Fibroblast of lung (primary cell): ENCODE measurements around the gene PIM2. TPM values are rescaled to one million over a fixed set of nuclear protein-coding genes. Genes with fewer than 3 reads are reported as not detected.

Experiments
- DNase-seq, 2 donors: peaks; one replicate each; pipeline versions ENCODE4 v3.0.0 to v3.0.0-alpha.2; 2010; ENCODE audit warnings: low read depth in 2 of 2
- H2AFZ ChIP-seq: 2 replicates; pipeline ENCODE4 v1.5.1; 2012; ENCODE audit warnings: low read length, control low read depth, inconsistent platforms
- H3K27ac ChIP-seq: 2 replicates; pipeline ENCODE4 v1.5.1; 2011; ENCODE audit warnings: low read length, control low read depth; ENCODE audit not compliant: insufficient read depth
- H3K27me3 ChIP-seq: 2 replicates; pipeline ENCODE4 v1.5.1; 2011; ENCODE audit warnings: mild to moderate bottlenecking, low read length; ENCODE audit not compliant: control insufficient read depth, insufficient read depth
- H3K36me3 ChIP-seq: 2 replicates; pipeline ENCODE4 v1.5.1; 2011; ENCODE audit warnings: low read length; ENCODE audit not compliant: control insufficient read depth, insufficient read depth
- H3K4me1 ChIP-seq: 2 replicates; pipeline ENCODE4 v1.5.1; 2011; ENCODE audit warnings: low read length; ENCODE audit not compliant: control insufficient read depth, insufficient read depth; ENCODE audit errors: extremely low read depth
- H3K4me2 ChIP-seq: 2 replicates; pipeline ENCODE4 v1.5.1; 2011; ENCODE audit warnings: low read length, control low read depth; ENCODE audit not compliant: insufficient read depth; ENCODE audit errors: extremely low read depth
- H3K4me3 ChIP-seq, 4 experiments: fragments of 200-600 bp in 1 of 4; sonication (generic) in 1 of 4; replicated peaks in 1 of 4; 2 replicates each; pipeline ENCODE4 v1.5.1; 2011 to 2016; ENCODE audit warnings: low read length in 4 of 4, low read depth in 3 of 4, mild to moderate bottlenecking in 3 of 4, control low read depth in 2 of 4, inconsistent platforms in 1 of 4, mixed read lengths in 1 of 4; ENCODE audit not compliant: insufficient read depth in 1 of 4; ENCODE audit errors: control extremely low read depth in 1 of 4
- H3K79me2 ChIP-seq: 2 replicates; pipeline ENCODE4 v1.5.1; 2012; ENCODE audit warnings: mild to moderate bottlenecking, low read length, inconsistent platforms; ENCODE audit not compliant: control insufficient read depth, insufficient read depth
- H3K9ac ChIP-seq: 2 replicates; pipeline ENCODE4 v1.5.1; 2011; ENCODE audit warnings: mild to moderate bottlenecking, low read length, control low read depth; ENCODE audit not compliant: insufficient read depth
- H3K9me3 ChIP-seq: 2 replicates; pipeline ENCODE4 v1.5.1; 2012; ENCODE audit warnings: low read depth, low read length; ENCODE audit not compliant: control insufficient read depth, insufficient read depth
- H4K20me1 ChIP-seq: 2 replicates; pipeline ENCODE4 v1.5.1; 2011; ENCODE audit warnings: low read length; ENCODE audit not compliant: control insufficient read depth, insufficient read depth; ENCODE audit errors: extremely low read depth
- EZH2 ChIP-seq: IDR thresholded peaks from 2 replicates; pipeline ENCODE4 v1.5.1; 2012; ENCODE audit warnings: low read length, control low read depth, mild to moderate bottlenecking; ENCODE audit errors: missing control alignments
- polyA plus RNA-seq, 2 donors: library from polyadenylated mRNA; depleted of rRNA in 1 of 2; stranded (reverse) in 1 of 2; unstranded in 1 of 2; fragments of >200 nt; gene quantifications; 2 replicates each; pipeline ENCODE4 v1.2.1, GENCODE V29; 2011 to 2012; ENCODE audit warnings: missing spikeins in 1 of 2
- total RNA-seq: library from RNA; depleted of rRNA; stranded (reverse); fragments of >200 nt; gene quantifications from 2 replicates; pipeline ENCODE4 v1.2.1, GENCODE V29; 2014
- TF ChIP-seq, protein P1 (sequence below), 2 donors: IDR thresholded peaks in 1 of 2; conservative IDR thresholded peaks in 1 of 2; 1 replicate in 1 of 2; 2 replicates in 1 of 2; pipeline ENCODE4 v1.5.1; 2011 to 2012; ENCODE audit warnings: low read length in 2 of 2, control low read depth in 1 of 2, inconsistent platforms in 1 of 2, low read depth in 1 of 2, mild to moderate bottlenecking in 1 of 2

PIM2 gene
- total and polyA plus RNA-seq, 2 donors (not counting 1 experiment from before 2014, with no cell fraction given) = 3.1 to 3.7 TPM

DNA sequence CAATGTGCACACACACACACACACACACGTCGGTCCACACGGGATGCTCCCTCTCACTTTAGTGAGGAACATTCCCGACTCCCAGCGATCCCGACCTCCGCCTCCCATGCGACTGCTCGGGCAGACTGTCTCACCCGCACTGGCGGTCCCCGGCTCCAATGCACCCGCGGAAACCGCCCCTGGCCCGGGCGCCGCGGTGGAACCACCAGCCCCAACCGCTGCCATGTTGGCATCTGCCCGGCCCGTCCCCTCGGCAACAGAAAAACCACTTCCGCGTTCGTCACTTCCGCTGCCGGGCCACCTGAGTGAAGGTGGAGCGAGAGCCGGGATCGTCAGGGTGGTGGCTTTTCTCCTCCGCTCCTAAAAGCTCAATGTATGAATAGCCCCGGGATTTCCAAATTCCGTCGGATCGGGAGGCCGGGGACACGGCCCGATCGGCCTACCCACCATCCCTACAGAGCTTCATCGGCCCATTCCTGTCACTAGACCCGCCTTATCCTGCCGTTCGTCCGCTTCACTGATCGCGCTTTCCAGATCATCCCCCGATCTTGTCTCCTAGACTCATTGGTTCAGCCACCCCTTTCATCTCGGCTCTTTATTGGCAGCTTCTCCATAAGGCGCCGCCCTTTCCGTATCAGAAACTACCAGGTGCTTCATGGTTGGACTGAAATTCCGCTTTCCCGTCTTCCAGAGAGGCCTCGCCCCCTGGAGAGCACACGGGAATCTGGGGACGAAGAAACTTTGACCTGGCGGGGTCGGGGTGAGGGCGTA, 7.2 kb downstream of the PIM2 start, which contains the start of gene SLC35A2:
SLC35A2 (minus strand) TSS at position 235 of the 771 bp plus-strand sequence; CDS start at position 225, 10 bp downstream.
- Histone ChIP-seq H2AFZ (peak within 1 kb of the TSS; percentile 27), H3K79me2 (peaks cover 22% of the 10 kb centered on the region), H3K4me3 (peak within 1 kb of the TSS; percentile 76 to 92 (median 80)), H3K36me3 (no peaks in the 10 kb centered on the region), H3K4me2 (peak within 1 kb of the TSS; percentile 69), H3K9me3 (no peaks in the 10 kb centered on the region), H3K4me1 (no peaks in the 10 kb centered on the region), H3K9ac (peak within 1 kb of the TSS; percentile 84), H3K27me3 (no peaks in the 10 kb centered on the region), H4K20me1 (no peaks in the 10 kb centered on the region), H3K27ac (peak within 1 kb of the TSS; percentile 93)
- TF ChIP-seq, protein P1, sequence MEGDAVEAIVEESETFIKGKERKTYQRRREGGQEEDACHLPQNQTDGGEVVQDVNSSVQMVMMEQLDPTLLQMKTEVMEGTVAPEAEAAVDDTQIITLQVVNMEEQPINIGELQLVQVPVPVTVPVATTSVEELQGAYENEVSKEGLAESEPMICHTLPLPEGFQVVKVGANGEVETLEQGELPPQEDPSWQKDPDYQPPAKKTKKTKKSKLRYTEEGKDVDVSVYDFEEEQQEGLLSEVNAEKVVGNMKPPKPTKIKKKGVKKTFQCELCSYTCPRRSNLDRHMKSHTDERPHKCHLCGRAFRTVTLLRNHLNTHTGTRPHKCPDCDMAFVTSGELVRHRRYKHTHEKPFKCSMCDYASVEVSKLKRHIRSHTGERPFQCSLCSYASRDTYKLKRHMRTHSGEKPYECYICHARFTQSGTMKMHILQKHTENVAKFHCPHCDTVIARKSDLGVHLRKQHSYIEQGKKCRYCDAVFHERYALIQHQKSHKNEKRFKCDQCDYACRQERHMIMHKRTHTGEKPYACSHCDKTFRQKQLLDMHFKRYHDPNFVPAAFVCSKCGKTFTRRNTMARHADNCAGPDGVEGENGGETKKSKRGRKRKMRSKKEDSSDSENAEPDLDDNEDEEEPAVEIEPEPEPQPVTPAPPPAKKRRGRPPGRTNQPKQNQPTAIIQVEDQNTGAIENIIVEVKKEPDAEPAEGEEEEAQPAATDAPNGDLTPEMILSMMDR (conservative IDR thresholded peaks at IDR 0.05 in 1 of 2, IDR thresholded peaks at IDR 0.05 in 1 of 2; ENCODE audit: low read depth in 1 of 2, low read length in 2 of 2) = no peak
- no peak for TF ChIP-seq EZH2
- DNase-seq = peak; percentile 63 to 77

DNA sequence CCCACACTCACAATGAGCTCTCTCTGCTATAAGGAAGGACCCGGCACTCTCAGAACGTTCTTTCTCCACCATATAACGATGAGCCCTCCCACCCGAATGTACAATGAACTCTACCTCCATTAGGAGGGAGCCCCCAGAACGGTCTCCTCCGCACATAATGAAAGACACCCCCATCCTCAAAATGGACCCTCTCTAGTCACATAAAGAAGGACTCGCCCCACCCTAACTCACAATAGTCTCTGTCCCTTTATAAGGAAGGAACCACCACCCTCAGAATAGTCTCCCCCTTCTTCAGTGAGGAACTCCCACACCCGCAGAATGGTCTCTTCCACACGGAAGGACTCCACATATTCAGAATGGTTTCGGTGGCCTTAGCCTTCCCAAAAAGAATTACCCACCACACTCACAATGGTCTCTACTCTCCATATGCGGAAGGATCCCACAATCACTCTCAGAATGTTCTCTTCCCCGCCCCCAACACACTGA, 7.9 kb downstream of the PIM2 start:
- Histone ChIP-seq H3K27ac (peak overlapping the region; percentile 93), H3K9ac (peak overlapping the region; percentile 84), H3K27me3 (no peaks in the 10 kb centered on the region), H2AFZ (peak overlapping the region; percentile 10), H3K4me2 (peak overlapping the region; percentile 69), H4K20me1 (no peaks in the 10 kb centered on the region), H3K36me3 (no peaks in the 10 kb centered on the region), H3K4me3 (peak overlapping the region; percentile 76 to 92 (median 80)), H3K79me2 (peaks cover 22% of the 10 kb centered on the region), H3K9me3 (no peaks in the 10 kb centered on the region), H3K4me1 (no peaks in the 10 kb centered on the region)
- peak in 1 of 2 donors; percentile 50 for DNase-seq
- TF ChIP-seq, protein P1 (conservative IDR thresholded peaks at IDR 0.05 in 1 of 2, IDR thresholded peaks at IDR 0.05 in 1 of 2; ENCODE audit: low read depth in 1 of 2, low read length in 2 of 2) = no peak
- no peak for TF ChIP-seq EZH2

DNA sequence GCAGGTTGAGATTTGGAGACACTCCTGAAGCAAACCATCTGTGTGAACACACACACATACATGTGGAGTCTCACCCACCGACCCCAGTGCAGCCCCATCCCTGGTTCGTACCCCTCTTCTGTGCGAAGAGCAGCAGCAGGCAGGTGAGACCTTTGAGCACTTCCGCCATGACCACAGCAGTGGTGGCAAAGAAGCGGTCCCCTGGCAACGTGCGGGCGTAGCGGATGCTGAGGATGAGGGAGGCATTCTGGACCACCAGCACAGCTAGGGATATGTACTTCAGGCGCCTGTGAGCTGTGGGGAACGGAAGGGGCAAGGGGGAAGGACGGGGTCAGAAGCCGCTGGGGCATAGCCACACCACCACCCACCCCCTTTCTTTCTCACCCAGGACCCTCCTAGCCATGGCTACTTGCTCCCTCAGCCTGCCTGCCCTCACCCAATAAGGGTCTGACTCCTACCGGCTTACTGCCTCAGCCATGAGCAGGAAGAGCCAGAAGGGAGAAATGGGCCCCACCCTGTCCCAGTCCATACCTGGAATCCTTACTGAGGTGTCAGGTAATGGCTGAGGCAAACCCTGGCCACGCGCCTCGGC, 9.0 kb downstream of the PIM2 start:
- no peak overlapping the region for H3K27ac ChIP-seq
- no peak for TF ChIP-seq EZH2
- TF ChIP-seq, protein P1 (conservative IDR thresholded peaks at IDR 0.05 in 1 of 2, IDR thresholded peaks at IDR 0.05 in 1 of 2; ENCODE audit: low read depth in 1 of 2, low read length in 2 of 2) = no peak
- H4K20me1 ChIP-seq = no peaks in the 10 kb centered on the region
- H3K4me3 ChIP-seq = peak overlapping the region in 1 of 4 experiments; percentile 80
- H3K36me3 ChIP-seq = peaks cover 2% of the 10 kb centered on the region
- H2AFZ ChIP-seq = no peak overlapping the region
- no peaks in the 10 kb centered on the region for H3K4me1 ChIP-seq
- H3K9me3 ChIP-seq = no peaks in the 10 kb centered on the region
- no peak overlapping the region for H3K9ac ChIP-seq
- peak overlapping the region; percentile 69 for H3K4me2 ChIP-seq
- DNase-seq = no peak
- no peaks in the 10 kb centered on the region for H3K27me3 ChIP-seq
- H3K79me2 ChIP-seq = peaks cover 22% of the 10 kb centered on the region
